Left kidney (tissue), 2 donors: ENCODE data around the gene STN1. TPM values are rescaled to one million over a fixed set of nuclear protein-coding genes. Genes with fewer than 3 reads are reported as not detected.

Source experiments
- DNase-seq: peaks from one replicate; pipeline ENCODE4 v3.0.0-alpha.2; 2013
- polyA plus RNA-seq: library from polyadenylated mRNA; unstranded; fragments of 120-200 nt; gene quantifications from one replicate; pipeline ENCODE4 v1.2.1, GENCODE V29; 2013; ENCODE audit not compliant: insufficient read length

The STN1 gene
- polyA plus RNA-seq, 1 donor, result 24.1 TPM

GRCh38 chr10:103895411-103896186 is 22.4 kb downstream of the STN1 start:
- DNase-seq, result peak; percentile 73

- no peak for DNase-seq
Observed at GRCh38 chr10:103894441-103894864, 23.5 kb downstream of the STN1 start.

GRCh38 chr10:103893817-103894216 is 24.2 kb downstream of the STN1 start:
- DNase-seq, result no peak

- DNase-seq, result no peak
Observed at GRCh38 chr10:103892181-103892580, 25.8 kb downstream of the STN1 start.

- no peak for DNase-seq
Observed at GRCh38 chr10:103890688-103891087, 27.3 kb downstream of the STN1 start.

GRCh38 chr10:103890194-103890658 is 27.8 kb downstream of the STN1 start:
- DNase-seq, result no peak

- no peak for DNase-seq
Observed at GRCh38 chr10:103889121-103889720, 28.8 kb downstream of the STN1 start.

DNA sequence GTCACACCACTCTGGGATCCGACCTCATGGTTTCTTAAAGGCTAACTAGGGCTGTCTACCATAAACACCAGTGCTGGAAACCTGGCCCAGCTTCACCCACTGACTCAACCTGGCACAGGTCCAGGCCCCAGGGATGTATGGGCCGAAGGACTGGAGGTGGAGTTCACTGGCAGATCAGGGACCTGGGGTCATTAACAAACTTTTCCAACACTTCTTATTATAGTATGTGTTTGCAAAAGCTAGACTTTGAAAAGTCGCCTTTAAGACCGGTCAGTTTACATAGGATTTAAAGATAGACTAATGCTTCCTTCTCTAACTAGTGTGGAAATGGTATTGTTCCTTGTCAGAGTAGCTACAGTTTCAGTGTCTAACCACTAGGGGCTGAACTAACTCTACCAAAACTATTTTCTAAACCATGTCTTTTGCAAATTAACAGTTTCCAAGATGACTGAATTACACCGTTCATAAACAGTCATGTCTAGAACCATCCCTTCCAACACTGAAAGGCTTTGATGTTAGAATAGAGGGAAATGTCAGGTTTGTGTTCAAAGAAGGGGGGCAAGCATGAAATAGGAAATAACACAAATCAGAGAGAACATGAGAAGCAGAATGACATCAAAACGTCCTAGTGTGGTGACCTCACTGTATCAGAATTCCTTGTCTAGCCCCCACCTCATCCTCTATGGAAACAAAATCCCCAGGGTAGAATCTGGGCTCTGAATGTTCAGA is 29.7 kb downstream of the STN1 start:
- peak; percentile 75 for DNase-seq

DNA sequence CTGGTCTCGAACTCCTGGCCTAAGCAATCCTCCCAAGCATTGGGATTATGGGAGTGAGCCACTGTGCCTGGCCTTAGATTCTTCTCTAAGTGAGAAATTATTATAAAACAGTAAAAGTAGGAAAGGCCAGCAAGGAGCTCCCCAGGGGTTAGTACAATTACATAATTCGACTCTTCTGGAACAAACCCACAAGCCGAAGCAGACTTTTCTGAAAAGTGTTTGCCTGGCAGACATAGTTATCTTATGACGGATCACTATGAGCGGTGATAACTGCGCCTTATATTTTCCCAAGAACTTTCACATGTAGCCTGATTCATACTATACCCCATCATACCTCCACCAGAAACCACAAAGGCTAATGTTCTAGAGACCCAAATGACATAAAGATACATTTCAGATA is 32.4 kb downstream of the STN1 start:
- DNase-seq, result no peak

DNA sequence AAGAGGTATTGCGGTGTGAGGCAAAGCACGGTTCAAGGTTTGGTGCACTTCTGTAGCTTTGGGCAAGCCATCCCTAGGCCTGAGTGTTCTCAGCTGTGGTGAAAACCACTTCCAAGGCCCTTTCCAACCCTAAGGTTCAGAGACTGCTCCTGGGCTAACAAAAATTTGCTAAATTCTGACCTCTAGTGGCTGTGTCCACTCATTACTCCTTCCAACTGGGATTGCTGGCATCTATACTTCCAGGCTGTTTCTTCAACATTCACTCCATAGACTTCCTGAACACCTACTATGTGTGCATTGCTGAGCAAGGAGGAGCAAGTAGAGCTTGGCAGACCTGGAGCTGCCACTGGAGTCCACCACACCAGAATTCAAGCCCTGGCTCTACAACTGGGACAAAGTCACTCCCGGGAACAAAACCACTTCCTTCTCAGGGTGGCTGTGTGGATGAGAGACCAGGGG is 33.3 kb downstream of the STN1 start:
- peak; percentile 57 for DNase-seq

- no peak for DNase-seq
Observed at GRCh38 chr10:103882285-103883007, 35.5 kb downstream of the STN1 start.

DNA sequence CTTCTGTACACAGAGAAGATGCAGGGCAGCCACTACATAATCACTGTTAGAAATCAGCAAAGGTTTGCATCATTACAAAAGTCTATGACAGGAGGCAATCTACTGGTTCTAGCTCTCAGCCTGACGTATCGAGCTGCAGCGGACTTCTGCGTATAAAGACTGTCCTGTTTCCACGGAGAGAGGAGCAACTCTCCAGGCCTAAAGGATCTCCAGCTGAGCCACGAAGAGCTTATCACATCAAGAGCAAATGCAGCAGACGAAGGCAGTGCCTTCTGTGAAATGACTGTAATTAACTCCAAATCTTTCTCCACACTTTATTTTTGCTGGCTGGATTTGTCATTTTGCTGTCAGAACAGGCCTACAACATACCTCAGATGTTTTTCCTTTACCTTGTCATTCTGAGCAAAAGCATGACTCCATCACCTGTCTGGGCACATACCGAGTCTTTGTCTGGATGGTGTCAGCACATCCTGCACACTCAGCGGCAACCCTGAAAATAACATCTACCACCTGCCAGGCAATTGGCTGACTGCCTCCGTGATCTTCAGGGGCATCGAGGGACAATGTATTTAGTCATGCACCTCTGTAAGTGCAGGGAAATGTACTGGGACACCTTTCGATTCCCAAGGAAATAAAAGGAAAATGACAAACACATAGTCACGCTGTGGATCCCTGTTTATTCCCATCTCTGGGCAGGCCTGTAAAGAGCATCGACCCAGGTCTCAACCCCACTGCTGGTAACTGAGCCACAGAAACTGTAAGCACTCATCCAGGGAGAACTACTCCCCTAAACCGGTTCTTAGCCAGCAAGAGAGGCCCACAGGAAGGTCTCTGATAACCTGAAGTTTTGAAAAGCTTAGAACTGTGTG is 36.3 kb downstream of the STN1 start:
- no peak for DNase-seq

DNA sequence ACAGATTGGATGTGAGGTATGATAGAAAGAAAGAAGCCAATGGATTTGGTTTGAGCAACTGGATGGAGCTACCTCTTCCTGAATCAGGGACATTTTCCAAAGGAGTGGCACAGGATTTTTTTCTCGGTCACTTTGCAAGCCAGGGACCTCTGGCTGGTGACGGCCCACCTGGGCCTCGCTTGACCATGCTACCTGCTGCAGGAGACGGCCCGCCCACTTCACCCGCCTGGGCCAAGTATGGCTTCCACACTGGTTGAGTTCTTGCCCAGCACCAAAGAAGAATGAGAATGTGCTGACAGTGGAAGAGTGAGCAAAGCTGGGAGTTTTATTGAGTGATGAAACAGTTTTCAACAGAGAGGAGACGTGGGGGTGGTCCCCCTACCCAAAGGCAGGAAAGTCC is 38.2 kb downstream of the STN1 start:
- DNase-seq, result no peak

DNA sequence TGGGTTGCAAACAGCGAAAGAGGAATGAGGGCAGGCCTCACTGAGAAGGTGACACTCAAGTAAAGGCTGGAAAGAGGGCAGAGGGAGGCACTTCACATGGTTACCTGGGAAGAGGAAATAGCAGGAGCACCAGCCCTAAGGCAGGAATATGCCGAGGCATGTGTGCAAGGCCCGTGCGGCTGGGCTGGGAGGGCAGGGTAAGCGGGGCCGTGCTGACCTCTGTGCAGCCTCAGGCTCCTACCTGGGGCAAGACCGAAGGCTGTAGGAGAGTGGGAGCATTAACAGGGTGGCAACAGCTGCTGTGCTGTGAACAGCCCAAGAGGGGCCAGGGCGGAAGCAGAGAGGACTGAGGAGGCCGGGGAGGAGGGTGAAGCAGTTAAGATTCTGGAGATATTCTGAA is 38.6 kb downstream of the STN1 start:
- no peak for DNase-seq

GRCh38 chr10:103877861-103878260 is 40.1 kb downstream of the STN1 start:
- no peak for DNase-seq

DNA sequence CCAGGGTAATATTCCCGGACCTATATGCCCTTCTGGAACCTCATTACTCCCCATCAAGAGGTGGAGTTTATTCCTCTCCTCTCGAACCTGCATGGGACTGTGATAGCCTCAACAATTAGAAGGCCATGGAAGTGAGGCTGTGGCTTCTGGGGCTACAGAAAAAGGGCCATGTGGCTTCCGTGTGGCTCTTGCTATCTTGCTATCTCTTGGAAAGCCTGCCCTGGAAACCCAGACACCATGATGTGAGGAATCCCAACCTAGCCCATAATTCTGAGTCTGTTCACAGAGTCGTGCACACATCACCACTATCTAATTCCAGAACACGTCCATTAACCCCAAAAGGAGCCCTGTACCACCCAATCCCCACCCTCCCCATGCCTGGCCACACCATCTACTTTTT is 41.8 kb downstream of the STN1 start:
- DNase-seq, result no peak

- DNase-seq, result no peak
Observed at GRCh38 chr10:103874730-103875129, 43.3 kb downstream of the STN1 start.

DNA sequence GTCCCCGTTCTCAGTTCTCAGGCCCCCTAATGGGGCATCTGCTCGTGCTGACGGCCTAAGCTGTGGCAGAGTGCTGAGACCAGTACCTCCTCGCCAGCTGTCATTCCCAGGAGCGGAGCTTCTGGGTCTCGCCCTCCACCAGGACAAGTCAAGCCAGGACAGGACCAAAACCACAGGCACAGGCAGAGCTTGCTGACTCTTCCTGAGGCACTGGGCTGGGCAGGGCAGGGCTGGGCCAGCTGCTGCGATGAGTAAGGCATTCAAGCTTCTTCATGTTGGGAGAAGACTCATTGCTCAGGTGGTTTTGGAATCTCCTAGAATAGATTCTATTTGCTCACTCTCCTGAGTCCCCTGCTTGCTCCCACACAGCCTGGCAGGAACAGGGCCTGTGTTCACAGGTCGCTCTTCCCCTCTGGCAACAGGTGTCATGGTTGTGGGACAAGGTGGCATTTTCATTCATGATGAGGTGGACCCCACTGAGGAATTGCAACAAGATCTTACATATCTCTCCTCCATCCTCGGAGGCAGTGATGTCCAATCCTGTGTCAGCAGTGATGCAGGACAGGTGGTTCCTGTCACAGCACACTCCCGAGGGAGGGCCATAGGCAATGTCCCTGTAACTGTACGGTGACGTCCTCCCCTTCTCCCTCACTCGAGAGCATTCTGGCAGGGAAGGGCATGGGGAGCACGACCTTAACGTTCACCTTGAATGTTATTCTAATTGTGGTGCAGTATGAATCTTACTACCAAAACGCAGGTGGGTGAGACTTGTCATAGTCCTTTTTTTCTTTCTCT is 45.6 kb downstream of the STN1 start:
- no peak for DNase-seq

DNA sequence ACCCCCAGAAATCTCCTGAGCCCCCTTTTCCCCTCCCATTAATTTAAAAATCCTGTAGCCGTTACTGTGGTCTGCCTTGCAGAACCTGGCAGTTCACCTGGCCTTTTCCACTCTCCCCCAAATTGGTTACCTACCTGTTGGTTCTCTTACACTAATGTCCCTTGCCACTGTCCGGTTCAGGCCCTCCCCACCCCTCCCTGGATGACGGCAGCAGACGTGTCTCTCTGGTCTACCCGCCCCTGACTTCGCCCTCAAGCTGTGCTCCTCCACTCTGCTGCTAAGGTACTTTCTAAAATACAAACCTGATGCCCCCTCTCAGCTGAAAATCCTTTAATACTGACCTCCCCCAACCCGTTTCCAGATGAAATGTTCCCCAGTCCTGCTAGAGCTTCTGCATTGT is 47.0 kb downstream of the STN1 start:
- DNase-seq, result no peak

DNA sequence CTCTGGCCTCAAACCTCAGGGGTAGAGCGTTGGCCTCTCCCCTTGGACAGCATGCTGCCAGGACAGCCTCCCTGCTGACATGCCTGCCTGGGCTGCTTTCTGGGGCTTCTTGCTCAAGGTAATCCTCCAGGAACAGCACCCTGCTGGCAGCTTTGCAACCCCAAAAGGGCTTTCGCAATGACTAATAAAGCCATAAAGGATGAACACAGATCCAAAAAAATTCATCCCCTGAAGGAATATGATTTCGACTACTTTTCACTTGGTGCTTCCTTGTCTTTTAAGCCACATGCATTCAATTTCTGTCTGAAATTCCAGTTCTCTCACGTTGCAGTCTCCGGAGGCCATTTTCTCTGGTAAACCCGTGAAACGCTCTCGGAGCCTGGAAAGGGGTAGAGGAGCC is 47.5 kb downstream of the STN1 start:
- no peak for DNase-seq
